Activated CD4-positive, alpha-beta T cell treated with anti-CD3 and anti-CD28 coated beads, Interleukin-2, Interleukin-4, amounts not matched to agents 100 ng/mL and 50 ng/mL, durations not matched to agents 16 hours and 8 hours (primary cell): ENCODE results near the gene CAP2.
"Not testable (repeated sequence)": the region's sequence is repeated elsewhere in the genome, so short reads cannot be mapped to it uniquely, and the experiment has no call there.

ENCODE experiments used
- DNase-seq: peaks from one replicate; pipeline ENCODE4 v3.0.0-alpha.2; 2020; ENCODE audit warnings: low spot score

Gene CAP2

GRCh38 chr6:17396256-17396655 lies 2.9 kb downstream of the CAP2 start:
- DNase-seq = no peak

- no peak for DNase-seq
These were observed 4.4 kb downstream of the CAP2 start for GRCh38 chr6:17397764-17398194.

- not testable (repeated sequence) for DNase-seq
These were observed 12.0 kb downstream of the CAP2 start for GRCh38 chr6:17405181-17405943.

GRCh38 chr6:17405944-17406245 lies 12.5 kb downstream of the CAP2 start:
- no peak for DNase-seq

GRCh38 chr6:17408081-17408480 lies 14.7 kb downstream of the CAP2 start:
- DNase-seq = no peak

- DNase-seq = no peak
These were observed 16.9 kb downstream of the CAP2 start for GRCh38 chr6:17410281-17410680.

GRCh38 chr6:17413313-17413750 lies 19.9 kb downstream of the CAP2 start:
- no peak for DNase-seq

GRCh38 chr6:17414395-17414794 lies 21.0 kb downstream of the CAP2 start:
- not testable (repeated sequence) for DNase-seq

GRCh38 chr6:17415321-17415720 lies 21.9 kb downstream of the CAP2 start:
- DNase-seq = no peak

GRCh38 chr6:17416806-17417205 lies 23.4 kb downstream of the CAP2 start:
- DNase-seq = no peak

- no peak for DNase-seq
These were observed 24.4 kb downstream of the CAP2 start for GRCh38 chr6:17417817-17418216.

- DNase-seq = no peak
These were observed 25.1 kb downstream of the CAP2 start for GRCh38 chr6:17418281-17419188.

GRCh38 chr6:17419189-17419575 lies 25.8 kb downstream of the CAP2 start:
- no peak for DNase-seq

- no peak for DNase-seq
These were observed 27.0 kb downstream of the CAP2 start for GRCh38 chr6:17420368-17420767.

- DNase-seq = no peak
These were observed 28.0 kb downstream of the CAP2 start for GRCh38 chr6:17421406-17421805.

- no peak for DNase-seq
These were observed 29.6 kb downstream of the CAP2 start for GRCh38 chr6:17423026-17423425.

- DNase-seq = no peak
These were observed 33.7 kb downstream of the CAP2 start for GRCh38 chr6:17427062-17427461.

GRCh38 chr6:17427617-17428016 lies 34.2 kb downstream of the CAP2 start:
- no peak for DNase-seq

- DNase-seq = not testable (repeated sequence)
These were observed 35.3 kb downstream of the CAP2 start for GRCh38 chr6:17428595-17429120.

- DNase-seq = no peak
These were observed 36.1 kb downstream of the CAP2 start for GRCh38 chr6:17429383-17430061.

GRCh38 chr6:17431581-17431980 lies 38.2 kb downstream of the CAP2 start:
- no peak for DNase-seq

- no peak for DNase-seq
These were observed 39.0 kb downstream of the CAP2 start for GRCh38 chr6:17432356-17432755.
